ENCODE data around the gene IL25.
A peak's percentile ranks its signal among the peaks of the same experiment; 100 is the strongest.
"Not testable (repeated sequence)": the region's sequence is repeated elsewhere in the genome, so short reads cannot be mapped to it uniquely, and the experiment has no call there.

The IL25 gene

GRCh38 chr14:23389396-23389795 lies 16.8 kb downstream of the IL25 start:
- H3K4me3 ChIP-seq (ENCODE audit: insufficient read depth in 1 of 2, low read depth in 1 of 2, low read length in 2 of 2) = no peak overlapping the region
- H3K4ac ChIP-seq (ENCODE audit: low read depth in 1 of 2, low read length in 2 of 2) = no peak overlapping the region
- no peak overlapping the region for H2BK120ac ChIP-seq (ENCODE audit: low read depth, low read length)
- no peak overlapping the region for H4K91ac ChIP-seq (ENCODE audit: low read length)
- no peaks in the 10 kb centered on the region for H3K9me3 ChIP-seq (ENCODE audit: control insufficient read depth, low read length)
- H3K4me1 ChIP-seq (ENCODE audit: control insufficient read depth, insufficient read depth, low read depth, low read length) = no peaks in the 10 kb centered on the region
- H2BK5ac ChIP-seq (ENCODE audit: low read depth, low read length, poor library complexity, severe bottlenecking) = no peak overlapping the region
- 86% methylated on average over 12 of the region's 12 CpGs for WGBS
- H3K18ac ChIP-seq (ENCODE audit: low read depth in 1 of 2, low read length in 2 of 2) = no peak overlapping the region
- no peak overlapping the region for H3K9ac ChIP-seq (ENCODE audit: low read length)
- H3K79me1 ChIP-seq (replicated peaks; ENCODE audit: low read length, poor library complexity, severe bottlenecking) = no peaks in the 10 kb centered on the region
- peaks cover 59 to 78% of the 10 kb centered on the region in 2 experiments for H3K27me3 ChIP-seq (ENCODE audit: control insufficient read depth in 1 of 2, insufficient read depth in 1 of 2, low read length in 2 of 2)
- no peak overlapping the region for H3K23ac ChIP-seq (ENCODE audit: low read length in 2 of 2)
- no peak overlapping the region for H4K8ac ChIP-seq (ENCODE audit: low read length)
- no peak overlapping the region for H2BK12ac ChIP-seq (ENCODE audit: low read length in 2 of 2)
- H3K36me3 ChIP-seq (ENCODE audit: control insufficient read depth in 1 of 2, insufficient read depth in 2 of 2, low read depth in 1 of 2, low read length in 2 of 2) = no peaks in the 10 kb centered on the region
- no peak overlapping the region for H2AK5ac ChIP-seq (ENCODE audit: low read length, severe bottlenecking)
- H2AFZ ChIP-seq (ENCODE audit: low read depth, low read length) = no peak overlapping the region
- H2BK15ac ChIP-seq (ENCODE audit: low read depth, poor library complexity, severe bottlenecking) = no peak overlapping the region
- no peak overlapping the region for H3K27ac ChIP-seq (ENCODE audit: low read length, poor library complexity, severe bottlenecking)
- no peak overlapping the region for H3K14ac ChIP-seq (ENCODE audit: low read length in 2 of 2)
- DNase-seq = no peak
- no peak overlapping the region for H3K4me2 ChIP-seq (ENCODE audit: low read length, poor library complexity, severe bottlenecking)

DNA sequence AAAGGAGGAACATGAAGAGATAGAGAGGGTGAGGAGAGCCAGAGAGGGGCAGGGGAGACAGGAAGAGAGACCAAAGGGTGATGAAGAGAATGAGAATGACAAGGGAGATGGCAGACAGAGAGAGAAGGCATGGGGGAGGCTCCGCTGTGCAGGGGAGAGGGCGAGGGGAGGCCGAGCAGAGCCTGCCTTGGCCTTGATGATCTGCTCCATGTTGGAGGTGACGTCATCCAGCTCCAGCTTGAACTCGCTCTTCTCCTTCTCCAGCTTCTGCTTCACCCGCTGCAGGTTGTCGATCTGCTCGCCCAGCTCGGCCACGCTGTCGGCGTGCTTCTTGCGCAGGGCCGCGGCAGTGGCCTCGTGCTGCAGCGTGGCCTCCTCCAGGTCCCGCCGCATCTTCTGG lies 17.3 kb downstream of the IL25 start:
- not testable (repeated sequence) for H3K27ac ChIP-seq (ENCODE audit: low read length, poor library complexity, severe bottlenecking); H4K91ac ChIP-seq (ENCODE audit: low read length); H3K18ac ChIP-seq (ENCODE audit: low read depth in 1 of 2, low read length in 2 of 2); H2BK12ac ChIP-seq (ENCODE audit: low read length in 2 of 2); H3K9ac ChIP-seq (ENCODE audit: low read length); H2BK5ac ChIP-seq (ENCODE audit: low read depth, low read length, poor library complexity, severe bottlenecking); H3K9me3 ChIP-seq (ENCODE audit: control insufficient read depth, low read length); H3K4ac ChIP-seq (ENCODE audit: low read depth in 1 of 2, low read length in 2 of 2); H2AK5ac ChIP-seq (ENCODE audit: low read length, severe bottlenecking); H4K8ac ChIP-seq (ENCODE audit: low read length); H3K23ac ChIP-seq (ENCODE audit: low read length in 2 of 2); H3K4me3 ChIP-seq (ENCODE audit: insufficient read depth in 1 of 2, low read depth in 1 of 2, low read length in 2 of 2); H2AFZ ChIP-seq (ENCODE audit: low read depth, low read length); H3K79me1 ChIP-seq (replicated peaks; ENCODE audit: low read length, poor library complexity, severe bottlenecking); DNase-seq; H2BK15ac ChIP-seq (ENCODE audit: low read depth, poor library complexity, severe bottlenecking); H3K14ac ChIP-seq (ENCODE audit: low read length in 2 of 2); H3K4me2 ChIP-seq (ENCODE audit: low read length, poor library complexity, severe bottlenecking); H3K36me3 ChIP-seq (ENCODE audit: control insufficient read depth in 1 of 2, insufficient read depth in 2 of 2, low read depth in 1 of 2, low read length in 2 of 2); H3K4me1 ChIP-seq (ENCODE audit: control insufficient read depth, insufficient read depth, low read depth, low read length); H2BK120ac ChIP-seq (ENCODE audit: low read depth, low read length)
- no CpG with 5 or more reads among the region's 19 CpGs for WGBS
- H3K27me3 ChIP-seq (ENCODE audit: control insufficient read depth in 1 of 2, insufficient read depth in 1 of 2, low read length in 2 of 2) = peaks cover 54 to 75% of the 10 kb centered on the region in 2 experiments

DNA sequence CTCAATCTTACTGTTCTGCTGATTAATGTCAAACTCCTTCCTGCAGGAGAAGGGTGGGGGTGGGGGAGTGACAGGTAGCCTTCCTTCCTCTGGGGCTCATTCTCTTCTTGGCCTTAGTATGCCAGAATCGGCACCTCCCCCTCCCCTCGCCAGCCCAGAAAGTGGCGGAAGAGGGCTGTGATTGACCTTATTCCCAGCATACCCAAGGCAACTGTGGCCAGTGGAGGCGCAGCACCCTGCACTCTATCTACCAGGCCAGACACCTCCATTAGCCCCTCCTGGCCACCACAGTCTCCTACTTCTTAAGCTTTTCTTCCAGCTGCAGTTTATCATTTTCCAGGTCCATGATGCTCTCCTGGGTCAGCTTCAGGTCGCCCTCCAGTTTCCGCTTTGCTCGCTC lies 20.0 kb downstream of the IL25 start:
- H2AK5ac ChIP-seq (ENCODE audit: low read length, severe bottlenecking) = no peak overlapping the region
- H2BK15ac ChIP-seq (ENCODE audit: low read depth, poor library complexity, severe bottlenecking) = no peak overlapping the region
- H2BK5ac ChIP-seq (ENCODE audit: low read depth, low read length, poor library complexity, severe bottlenecking) = no peak overlapping the region
- no peak overlapping the region for H3K4me3 ChIP-seq (ENCODE audit: insufficient read depth in 1 of 2, low read depth in 1 of 2, low read length in 2 of 2)
- no peak for DNase-seq
- no peak overlapping the region for H3K23ac ChIP-seq (ENCODE audit: low read length in 2 of 2)
- H3K18ac ChIP-seq (ENCODE audit: low read depth in 1 of 2, low read length in 2 of 2) = no peak overlapping the region
- H4K91ac ChIP-seq (ENCODE audit: low read length) = no peak overlapping the region
- H2BK12ac ChIP-seq (ENCODE audit: low read length in 2 of 2) = no peak overlapping the region
- H3K9ac ChIP-seq (ENCODE audit: low read length) = no peak overlapping the region
- H3K4ac ChIP-seq (ENCODE audit: low read depth in 1 of 2, low read length in 2 of 2) = no peak overlapping the region
- H3K9me3 ChIP-seq (ENCODE audit: control insufficient read depth, low read length) = no peaks in the 10 kb centered on the region
- no peaks in the 10 kb centered on the region for H3K36me3 ChIP-seq (ENCODE audit: control insufficient read depth in 1 of 2, insufficient read depth in 2 of 2, low read depth in 1 of 2, low read length in 2 of 2)
- H3K14ac ChIP-seq (ENCODE audit: low read length in 2 of 2) = no peak overlapping the region
- H2AFZ ChIP-seq (ENCODE audit: low read depth, low read length) = no peak overlapping the region
- no peak overlapping the region for H3K4me2 ChIP-seq (ENCODE audit: low read length, poor library complexity, severe bottlenecking)
- no peaks in the 10 kb centered on the region for H3K4me1 ChIP-seq (ENCODE audit: control insufficient read depth, insufficient read depth, low read depth, low read length)
- H3K79me1 ChIP-seq (replicated peaks; ENCODE audit: low read length, poor library complexity, severe bottlenecking) = no peaks in the 10 kb centered on the region
- WGBS = 69% methylated on average over 7 of the region's 7 CpGs
- H3K27me3 ChIP-seq (ENCODE audit: control insufficient read depth in 1 of 2, insufficient read depth in 1 of 2, low read length in 2 of 2) = peaks cover 46 to 62% of the 10 kb centered on the region in 2 experiments
- H2BK120ac ChIP-seq (ENCODE audit: low read depth, low read length) = no peak overlapping the region
- no peak overlapping the region for H4K8ac ChIP-seq (ENCODE audit: low read length)
- H3K27ac ChIP-seq (ENCODE audit: low read length, poor library complexity, severe bottlenecking) = no peak overlapping the region

DNA sequence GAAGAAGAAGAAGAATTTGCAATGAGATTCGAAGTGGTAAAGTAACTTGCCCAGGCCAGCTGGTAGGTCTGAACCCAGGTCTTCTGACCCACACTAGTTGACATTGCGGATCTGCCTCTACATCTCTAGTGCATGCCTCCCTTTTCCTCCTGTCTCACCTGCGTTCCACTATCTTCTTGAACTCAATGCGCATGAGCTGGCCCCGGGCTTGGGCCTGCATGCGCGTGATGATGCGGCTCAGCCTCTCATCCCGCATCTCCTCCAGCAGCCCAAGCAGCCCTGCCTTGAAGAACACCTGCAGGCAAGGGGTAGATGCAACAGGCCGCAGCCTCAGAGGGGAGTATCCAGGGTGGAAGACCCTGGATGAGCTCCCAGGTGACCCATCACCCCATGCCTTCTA lies 23.5 kb downstream of the IL25 start:
- Histone ChIP-seq H2AFZ (ENCODE audit: low read depth, low read length) (no peak overlapping the region), H3K27me3 (ENCODE audit: control insufficient read depth in 1 of 2, insufficient read depth in 1 of 2, low read length in 2 of 2) (peaks cover 28 to 48% of the 10 kb centered on the region in 2 experiments), H4K91ac (ENCODE audit: low read length) (peak overlapping the region; percentile 27), H3K27ac (ENCODE audit: low read length, poor library complexity, severe bottlenecking) (no peak overlapping the region), H3K4me2 (ENCODE audit: low read length, poor library complexity, severe bottlenecking) (no peak overlapping the region), H2BK12ac (ENCODE audit: low read length in 2 of 2) (no peak overlapping the region), H3K23ac (ENCODE audit: low read length in 2 of 2) (no peak overlapping the region), H3K36me3 (ENCODE audit: control insufficient read depth in 1 of 2, insufficient read depth in 2 of 2, low read depth in 1 of 2, low read length in 2 of 2) (no peaks in the 10 kb centered on the region), H2BK120ac (ENCODE audit: low read depth, low read length) (no peak overlapping the region), H2AK5ac (ENCODE audit: low read length, severe bottlenecking) (no peak overlapping the region), H3K18ac (ENCODE audit: low read depth in 1 of 2, low read length in 2 of 2) (no peak overlapping the region), H3K14ac (ENCODE audit: low read length in 2 of 2) (no peak overlapping the region), H2BK5ac (ENCODE audit: low read depth, low read length, poor library complexity, severe bottlenecking) (no peak overlapping the region), H3K79me1 (replicated peaks; ENCODE audit: low read length, poor library complexity, severe bottlenecking) (no peaks in the 10 kb centered on the region), H2BK15ac (ENCODE audit: low read depth, poor library complexity, severe bottlenecking) (no peak overlapping the region), H4K8ac (ENCODE audit: low read length) (no peak overlapping the region), H3K9me3 (ENCODE audit: control insufficient read depth, low read length) (no peaks in the 10 kb centered on the region), H3K4me3 (ENCODE audit: insufficient read depth in 1 of 2, low read depth in 1 of 2, low read length in 2 of 2) (no peak overlapping the region), H3K9ac (ENCODE audit: low read length) (no peak overlapping the region), H3K4me1 (ENCODE audit: control insufficient read depth, insufficient read depth, low read depth, low read length) (no peaks in the 10 kb centered on the region), H3K4ac (ENCODE audit: low read depth in 1 of 2, low read length in 2 of 2) (no peak overlapping the region)
- no peak for DNase-seq
- WGBS = 86% methylated on average over 10 of the region's 10 CpGs

Data from mesenchymal stem cell (in vitro differentiated cells and primary cell).